K562 (cell line): Measurements from ENCODE around the gene SIRT2. TPM values are rescaled to one million over a fixed set of nuclear protein-coding genes. Genes with fewer than 3 reads are reported as not detected.
A peak's percentile ranks its signal among the peaks of the same experiment; 100 is the strongest.

Experiments
- ARNT ChIP-seq, 2 experiments: fragments of 450-650 bp; IDR thresholded peaks; 2 replicates each; pipeline ENCODE4 v1.6.1; 2016; ENCODE audit warnings: mild to moderate bottlenecking in 1 of 2
- BRCA1 ChIP-seq, 2 experiments: fragments of 450-650 bp in 1 of 2; sonication (generic) in 1 of 2; formaldehyde crosslinking in 1 of 2; IDR thresholded peaks; 2 replicates each; pipeline versions ENCODE4 v1.5.0 to v1.6.1; 2017 to 2020; ENCODE audit warnings: mild to moderate bottlenecking in 1 of 2, missing genetic modification reagents in 1 of 2
- CBX2 ChIP-seq: fragments of 200-600 bp; sonication (generic); IDR thresholded peaks from one replicate; pipeline ENCODE4 v1.6.1; 2012; ENCODE audit warnings: mild to moderate bottlenecking, low read length, inconsistent platforms; ENCODE audit not compliant: insufficient read depth, poor library complexity, severe bottlenecking
- CBX5 ChIP-seq: IDR thresholded peaks from 2 replicates; pipeline ENCODE4 v1.6.1; 2014; ENCODE audit warnings: low read depth, borderline replicate concordance
- DMBX1 ChIP-seq: fragments of 250-450 bp; sonication (Bioruptor Pico); IDR thresholded peaks from 2 replicates; pipeline ENCODE4 v1.8.0; 2022; ENCODE audit warnings: inconsistent platforms, mild to moderate bottlenecking, moderate library complexity, borderline replicate concordance
- DPF2 ChIP-seq: fragments of 450-650 bp; IDR thresholded peaks from 2 replicates; pipeline ENCODE4 v1.6.1; 2016
- E2F3 ChIP-seq: fragments of 250-450 bp; sonication (Bioruptor Pico); IDR thresholded peaks from 2 replicates; pipeline ENCODE4 v1.4.0; 2020; ENCODE audit warnings: mild to moderate bottlenecking
- FOXJ3 ChIP-seq: sonication (generic); formaldehyde crosslinking; IDR thresholded peaks from 2 replicates; pipeline ENCODE4 v1.4.0; 2020; ENCODE audit warnings: mild to moderate bottlenecking, missing genetic modification reagents
- FOXM1 ChIP-seq, 2 experiments: fragments of 450-650 bp in 1 of 2; sonication (generic) in 1 of 2; formaldehyde crosslinking in 1 of 2; IDR thresholded peaks; 2 replicates each; pipeline versions ENCODE4 v1.6.1 to v1.9.0; 2017 to 2022; ENCODE audit warnings: low read depth in 2 of 2, mild to moderate bottlenecking in 2 of 2, missing genetic modification reagents in 1 of 2, moderate library complexity in 1 of 2
- FOXO4 ChIP-seq: fragments of 450-650 bp; formaldehyde crosslinking; IDR thresholded peaks from 2 replicates; pipeline ENCODE4 v1.4.0; 2020; ENCODE audit warnings: mild to moderate bottlenecking, moderate library complexity
- HNRNPLL ChIP-seq: fragments of 200-400 bp; formaldehyde crosslinking; IDR thresholded peaks from 2 replicates; pipeline ENCODE4 v1.6.1; 2017; ENCODE audit warnings: low read length, low read depth, mild to moderate bottlenecking; ENCODE audit not compliant: poor library complexity, severe bottlenecking
- KLF10 ChIP-seq: fragments of 250-450 bp; sonication (Bioruptor Pico); IDR thresholded peaks from 2 replicates; pipeline ENCODE4 v1.6.1; 2021; ENCODE audit warnings: matching md5 sums
- KLF13 ChIP-seq: fragments of 450-650 bp; IDR thresholded peaks from 2 replicates; pipeline ENCODE4 v1.6.1; 2016; ENCODE audit warnings: missing genetic modification characterization, low read depth, mild to moderate bottlenecking, missing compliant biosample characterization, moderate library complexity, borderline replicate concordance
- NCOA6 ChIP-seq: fragments of 450-650 bp; IDR thresholded peaks from 2 replicates; pipeline ENCODE4 v1.6.1; 2017; ENCODE audit warnings: mild to moderate bottlenecking
- NFRKB ChIP-seq: fragments of 450-650 bp; IDR thresholded peaks from 2 replicates; pipeline ENCODE4 v1.6.1; 2016; ENCODE audit warnings: low read depth
- RBM34 ChIP-seq: fragments of 200-400 bp; formaldehyde crosslinking; IDR thresholded peaks from 2 replicates; pipeline ENCODE4 v1.6.1; 2018; ENCODE audit warnings: low read length, borderline replicate concordance; ENCODE audit not compliant: insufficient read depth
- TRIM28 ChIP-seq: fragments of 450-650 bp; IDR thresholded peaks from 2 replicates; pipeline ENCODE4 v1.6.1; 2017
- ZBED1 ChIP-seq: IDR thresholded peaks from 2 replicates; pipeline ENCODE4 v1.6.1; 2014
- ZNF212 ChIP-seq: fragments of 450-650 bp; formaldehyde crosslinking; IDR thresholded peaks from 2 replicates; pipeline ENCODE4 v1.4.0; 2020; ENCODE audit warnings: mild to moderate bottlenecking
- ZNF23 ChIP-seq: fragments of 250-450 bp; sonication (Bioruptor Pico); IDR thresholded peaks from 2 replicates; pipeline ENCODE4 v1.4.0; 2020; ENCODE audit warnings: mild to moderate bottlenecking
- ZNF407 ChIP-seq: fragments of 450-650 bp; IDR thresholded peaks from 2 replicates; pipeline ENCODE4 v1.6.1; 2016; ENCODE audit warnings: low read depth
- ZNF644 ChIP-seq: fragments of 200-800 bp; sonication (Bioruptor generic); IDR thresholded peaks from 2 replicates; pipeline ENCODE4 v1.6.1; 2016; ENCODE audit warnings: low read depth, missing genetic modification characterization, missing compliant biosample characterization
- polyA plus RNA-seq, 8 experiments: library from polyadenylated mRNA; depleted of rRNA in 4 of 8; stranded (reverse) in 5 of 8; unstranded in 3 of 8; fragments of >200 nt; fragmentation: Nextera tagmentation in 2 of 8; fragmentation: Illumina TruSeq in 1 of 8; extraction: Ambion mirVana in 2 of 8; extraction: Trizol in 1 of 8; gene quantifications; 2 replicates each; pipeline versions ENCODE4 v1.2.1 to v1.2.3, GENCODE V29; 2011 to 2014; ENCODE audit warnings: inconsistent platforms in 1 of 8, missing spikeins in 1 of 8
- total RNA-seq, 7 experiments: library from RNA; depleted of rRNA in 6 of 7; stranded (reverse); fragments of >200 nt in 6 of 7; fragmentation: Illumina TruSeq in 2 of 7; extraction: Trizol in 2 of 7; gene quantifications; 2 replicates each; pipeline versions ENCODE4 v1.2.1 to v1.2.3, GENCODE V29; 2011 to 2021; ENCODE audit warnings: low replicate concordance in 1 of 7

SIRT2 gene
- total and polyA plus RNA-seq, 9 of the 15 experiments (the other 6 are each of a cell fraction or from before 2014, with no cell fraction given) = 2.3 to 35.2 (median 22.9) TPM

GRCh38 chr19:38850436-38850975 lies 48.9 kb downstream of the SIRT2 start (continued):
- TF ChIP-seq ZNF23 (CRISPR knock-in tag) (no peak), ZBED1 (no peak), DMBX1 (CRISPR knock-in tag) (no peak), E2F3 (CRISPR knock-in tag) (no peak), BRCA1 (IDR thresholded peaks at IDR 0.05) (no peak), BRCA1 (CRISPR knock-in tag; IDR thresholded peaks at IDR 0.05) (no peak), TRIM28 (peak; percentile 42; the same call in 1 of the 2 replicates), FOXJ3 (CRISPR knock-in tag) (no peak), FOXO4 (CRISPR knock-in tag) (no peak), NFRKB (peak; percentile 7; the same call in 1 of the 2 replicates), DPF2 (0 out of 2 replicates have a peak, but pooled peaks have one; percentile 7), KLF13 (tag) (no peak), HNRNPLL (no peak), NCOA6 (no peak), ZNF644 (tag) (no peak), CBX2 (no peak), ARNT (IDR thresholded peaks at IDR 0.05) (no peak), ZNF407 (no peak), RBM34 (no peak), CBX5 (no peak), ZNF212 (no peak), FOXM1 (IDR thresholded peaks at IDR 0.05; ENCODE audit: low read depth) (no peak), FOXM1 (CRISPR knock-in tag; IDR thresholded peaks at IDR 0.05; ENCODE audit: low read depth) (no peak), KLF10 (CRISPR knock-in tag) (no peak)
